ENCODE data around the gene BCAP29. TPM values are rescaled to one million over a fixed set of nuclear protein-coding genes. Genes with fewer than 3 reads are reported as not detected.

Gene BCAP29
- total RNA-seq, 1 donor from 2014 or later: 92.1 TPM

DNA sequence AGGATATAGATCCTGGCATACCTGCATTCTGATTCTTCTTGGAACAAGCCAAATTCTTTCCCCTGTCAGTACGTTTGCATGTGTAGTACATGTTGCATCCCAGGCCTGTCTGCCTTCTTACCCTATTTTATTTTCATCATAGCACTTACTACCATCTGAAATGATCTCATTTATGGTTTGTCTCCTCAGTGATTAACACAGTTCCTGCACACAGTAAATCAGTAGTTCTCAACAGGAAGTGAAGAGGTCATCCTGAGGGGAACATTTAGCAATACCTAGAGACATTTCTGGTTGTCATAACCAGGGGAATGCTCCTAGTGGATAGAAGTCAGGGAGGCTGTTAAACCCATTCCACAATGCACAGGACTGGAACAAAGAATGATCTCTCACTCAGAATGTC lies 42.4 kb downstream of the BCAP29 start:
- H3K27me3 ChIP-seq: no peaks in the 10 kb centered on the region
- no peaks in the 10 kb centered on the region for H3K9me3 ChIP-seq
- TF ChIP-seq POLR2A (IDR thresholded peaks at IDR 0.05) (no peak), POLR2AphosphoS5 (IDR thresholded peaks at IDR 0.05; ENCODE audit: insufficient read depth in 1 of 2, low read depth in 1 of 2) (no peak), CTCF (IDR thresholded peaks at IDR 0.05) (no peak)

DNA sequence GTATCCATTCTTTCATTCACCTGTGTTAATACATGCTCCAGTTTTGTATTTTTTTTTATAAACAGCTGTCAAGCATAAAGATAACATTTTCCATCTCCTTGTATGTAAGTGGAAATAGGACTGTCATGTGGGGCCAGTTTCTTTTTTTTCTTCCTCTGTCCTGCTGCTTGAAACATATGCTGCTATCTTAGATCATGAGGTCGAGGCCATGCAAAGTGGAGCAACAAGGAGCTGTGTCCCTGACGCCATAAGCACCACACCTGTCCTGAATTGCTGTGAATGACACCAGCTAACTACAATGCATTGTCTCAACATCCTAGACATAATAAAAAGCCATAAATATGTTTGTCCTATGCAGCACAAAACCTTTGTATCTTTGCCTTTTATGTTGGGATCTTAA lies 42.8 kb downstream of the BCAP29 start:
- no peak for DNase-seq (ENCODE audit: extremely low spot score in 2 of 2)
- Histone ChIP-seq H3K4me1 (no peaks in the 10 kb centered on the region), H3K27ac (no peak overlapping the region), H3K9me3 (no peaks in the 10 kb centered on the region), H3K36me3 (no peaks in the 10 kb centered on the region), H3K27me3 (no peaks in the 10 kb centered on the region), H3K4me3 (no peak overlapping the region)
- TF ChIP-seq POLR2A (IDR thresholded peaks at IDR 0.05) (no peak), POLR2AphosphoS5 (IDR thresholded peaks at IDR 0.05; ENCODE audit: insufficient read depth in 1 of 2, low read depth in 1 of 2) (no peak), CTCF (IDR thresholded peaks at IDR 0.05) (no peak)
- intact Hi-C loops (cut with DNase I): no loop called here

More for the DNA sequence above, 42.4 kb downstream of the BCAP29 start:
- Histone ChIP-seq H3K27ac (no peak overlapping the region), H3K4me3 (no peak overlapping the region), H3K4me1 (no peaks in the 10 kb centered on the region), H3K36me3 (no peaks in the 10 kb centered on the region)
- intact Hi-C loops (cut with DNase I): no loop called here
- DNase-seq (ENCODE audit: extremely low spot score in 2 of 2): no peak

DNA sequence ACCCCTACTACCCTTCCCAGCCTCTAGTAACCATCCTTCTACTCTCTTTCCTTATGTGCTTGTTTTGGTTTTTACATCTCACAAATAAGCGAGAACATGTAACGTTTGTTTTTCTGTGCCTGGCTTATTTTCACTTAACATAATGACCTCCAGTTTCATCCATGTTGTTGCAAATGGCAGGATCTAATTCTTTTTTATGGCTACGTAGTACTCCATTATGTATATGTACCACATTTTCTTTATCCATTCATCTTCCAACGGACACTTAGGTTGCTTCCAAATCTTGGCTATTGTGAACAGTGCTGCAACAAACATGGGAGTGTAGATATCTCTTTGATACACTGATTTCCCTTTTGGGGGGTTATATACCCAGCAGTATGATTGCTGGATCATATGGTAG lies 47.0 kb downstream of the BCAP29 start:
- intact Hi-C loops (cut with DNase I): no loop called here
- no peaks in the 10 kb centered on the region for H3K4me1 ChIP-seq
- no peak for DNase-seq (ENCODE audit: extremely low spot score in 2 of 2)
- H3K4me3 ChIP-seq: no peak overlapping the region
- H3K9me3 ChIP-seq: no peaks in the 10 kb centered on the region
- H3K27ac ChIP-seq: no peak overlapping the region
- no peaks in the 10 kb centered on the region for H3K27me3 ChIP-seq
- H3K36me3 ChIP-seq: peaks cover 0 to 6% of the 10 kb centered on the region in 2 donors
- TF ChIP-seq POLR2A (IDR thresholded peaks at IDR 0.05): no peak
- no peak for TF ChIP-seq CTCF (IDR thresholded peaks at IDR 0.05)
- no peak for TF ChIP-seq POLR2AphosphoS5 (IDR thresholded peaks at IDR 0.05; ENCODE audit: insufficient read depth in 1 of 2, low read depth in 1 of 2)

GRCh38 chr7:107628461-107629064 lies 48.5 kb downstream of the BCAP29 start:
- Histone ChIP-seq H3K4me1 (no peaks in the 10 kb centered on the region), H3K27ac (no peak overlapping the region)
- intact Hi-C loops (cut with DNase I): no loop called here

More at GRCh38 chr7:107628461-107629064, 48.5 kb downstream of the BCAP29 start:
- H3K9me3 ChIP-seq: no peaks in the 10 kb centered on the region
- H3K36me3 ChIP-seq: peaks cover 0 to 6% of the 10 kb centered on the region in 2 donors
- TF ChIP-seq POLR2AphosphoS5 (IDR thresholded peaks at IDR 0.05; ENCODE audit: insufficient read depth in 1 of 2, low read depth in 1 of 2) (no peak), CTCF (IDR thresholded peaks at IDR 0.05) (no peak), POLR2A (IDR thresholded peaks at IDR 0.05) (no peak)
- no peak for DNase-seq (ENCODE audit: extremely low spot score in 2 of 2)
- no peaks in the 10 kb centered on the region for H3K27me3 ChIP-seq
- H3K4me3 ChIP-seq: no peak overlapping the region
